Smooth muscle cell of the brain vasculature (primary cell): ENCODE results near the gene SYT6.

Experiments used
- DNase-seq: peaks from one replicate; pipeline ENCODE4 v3.0.0-alpha.2; 2012; ENCODE audit warnings: low read depth, low spot score

The SYT6 gene

DNA sequence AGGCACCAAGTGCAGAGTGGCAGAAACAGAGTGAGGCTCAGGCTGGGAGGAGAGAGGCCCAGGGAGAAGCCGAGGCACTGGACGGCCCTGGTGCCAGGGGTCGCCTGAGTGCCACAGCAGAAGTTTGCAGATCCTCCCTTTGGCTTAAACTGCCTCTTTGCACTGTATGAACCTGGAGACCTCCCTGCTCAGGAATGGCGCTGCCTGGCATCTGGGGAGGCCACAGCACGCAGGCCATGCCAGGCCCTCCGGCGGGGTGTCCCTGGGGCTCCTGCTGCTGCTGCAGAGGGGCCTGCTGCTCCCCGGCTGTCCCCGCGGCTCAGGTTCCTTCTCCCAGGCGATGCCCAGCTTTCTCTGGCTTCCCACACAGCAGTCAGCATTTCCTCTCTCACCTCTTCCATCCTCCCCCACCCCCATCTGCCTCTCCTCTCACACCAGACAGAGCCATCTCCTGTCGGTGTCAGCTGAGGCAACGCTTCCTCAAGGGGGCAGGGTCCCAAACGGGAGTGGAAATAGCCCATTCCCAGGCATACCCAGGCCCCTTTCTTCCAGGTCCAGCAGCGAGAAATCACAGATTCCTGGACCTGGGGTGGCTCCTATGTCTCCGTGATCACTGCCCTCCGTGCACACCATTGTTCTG, 35.2 kb downstream of the SYT6 start:
- DNase-seq = no peak

DNA sequence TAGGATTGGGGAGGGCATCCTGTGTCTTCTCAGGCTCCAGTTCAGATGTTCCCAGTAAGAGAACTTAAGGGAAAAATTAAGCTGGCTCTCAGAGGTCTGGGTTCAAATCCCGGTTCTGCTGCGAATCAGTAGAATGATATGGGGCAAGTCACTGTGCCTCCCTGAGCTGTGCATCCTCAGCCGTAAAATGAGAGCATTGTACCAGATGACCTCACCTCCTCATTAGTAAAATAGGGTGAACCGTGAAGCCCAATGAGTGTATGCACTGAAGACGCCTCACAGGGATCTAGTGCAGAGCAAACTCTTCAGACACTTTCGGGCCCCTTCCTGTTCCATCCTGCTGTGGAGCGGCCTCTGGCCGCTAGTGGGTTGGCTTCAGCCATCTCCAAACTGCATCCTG, 36.0 kb downstream of the SYT6 start:
- DNase-seq = no peak

GRCh38 chr1:114116086-114116485, 37.6 kb downstream of the SYT6 start:
- DNase-seq = no peak

DNA sequence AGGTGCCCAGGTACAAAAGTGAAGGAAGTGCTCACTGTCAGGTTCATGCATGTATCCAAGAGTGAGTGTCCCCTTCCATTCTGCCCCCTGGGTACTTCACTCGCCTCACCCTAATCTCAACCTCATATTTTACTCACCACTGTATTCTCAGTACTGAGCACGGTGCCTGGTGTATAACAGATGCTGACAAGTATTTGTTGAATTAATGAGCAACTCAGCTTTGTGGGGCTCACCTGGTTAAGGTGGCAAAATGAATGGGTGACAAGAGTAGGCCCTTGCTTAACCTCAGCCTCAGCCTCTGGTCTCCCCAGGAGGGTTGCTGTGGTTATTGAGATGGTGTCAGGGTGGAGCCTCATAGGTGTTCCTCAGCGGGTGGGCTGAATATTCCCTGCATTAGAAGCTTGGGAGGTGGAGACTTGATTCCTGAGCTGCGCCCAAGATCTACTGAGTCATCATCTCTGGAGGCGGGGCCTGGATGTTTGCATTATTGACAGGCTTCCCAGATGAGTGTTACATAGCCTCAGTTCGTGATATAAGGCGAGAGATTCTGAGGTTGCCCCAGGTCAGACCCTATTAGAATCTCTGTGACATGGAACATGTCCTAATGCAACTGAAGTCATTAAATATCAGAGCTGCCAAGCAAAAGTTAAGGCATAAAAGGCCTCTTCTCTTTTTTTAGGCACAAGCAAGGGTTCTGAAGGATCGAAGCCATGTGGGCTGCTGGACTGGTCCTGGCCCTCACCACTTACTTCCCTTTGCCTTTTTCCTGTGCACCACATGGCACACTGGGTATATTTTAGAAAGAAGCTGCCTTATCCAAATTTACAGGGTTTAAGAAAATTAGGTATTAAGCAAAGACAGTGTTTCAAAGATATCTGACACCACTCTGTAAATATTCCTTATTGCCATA, 39.2 kb downstream of the SYT6 start:
- no peak for DNase-seq

DNA sequence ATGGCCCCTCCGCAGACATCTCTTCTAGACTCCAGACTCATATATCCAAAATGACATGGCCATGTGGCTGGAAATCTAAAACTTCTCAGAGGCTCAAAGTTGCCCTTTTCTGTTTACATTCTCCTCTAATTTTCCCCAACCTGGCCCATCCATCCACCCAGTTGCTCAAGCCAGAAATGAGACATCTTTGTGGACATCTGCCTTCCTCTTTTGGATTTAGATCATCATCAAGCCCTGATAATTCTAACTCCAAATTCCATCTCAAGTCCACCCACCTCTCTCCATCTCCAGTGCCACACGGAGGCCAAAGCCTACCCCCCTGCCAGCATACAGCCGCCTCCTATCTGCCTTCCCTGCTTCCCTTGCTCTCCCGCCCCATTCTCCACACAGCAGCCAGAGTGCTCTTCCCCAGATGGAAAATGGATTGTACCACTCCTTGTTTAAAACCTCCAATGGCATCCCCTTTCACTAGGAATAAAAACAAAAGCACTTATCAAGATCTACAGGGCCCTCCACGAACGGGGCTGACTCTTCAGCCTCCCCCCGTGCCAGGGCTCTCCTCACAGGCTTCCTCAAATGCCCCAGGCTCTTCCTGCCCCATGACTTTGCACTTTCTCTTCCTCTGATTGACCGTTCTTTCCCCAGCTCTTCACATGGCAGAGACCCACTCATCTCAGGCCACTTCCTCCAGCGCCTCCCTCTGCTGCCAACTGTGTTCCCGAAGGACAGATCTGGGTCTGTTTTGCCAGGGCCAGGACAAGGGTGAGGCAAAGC, 40.1 kb downstream of the SYT6 start:
- DNase-seq = no peak

GRCh38 chr1:114112775-114113174, 40.9 kb downstream of the SYT6 start:
- DNase-seq = no peak

DNA sequence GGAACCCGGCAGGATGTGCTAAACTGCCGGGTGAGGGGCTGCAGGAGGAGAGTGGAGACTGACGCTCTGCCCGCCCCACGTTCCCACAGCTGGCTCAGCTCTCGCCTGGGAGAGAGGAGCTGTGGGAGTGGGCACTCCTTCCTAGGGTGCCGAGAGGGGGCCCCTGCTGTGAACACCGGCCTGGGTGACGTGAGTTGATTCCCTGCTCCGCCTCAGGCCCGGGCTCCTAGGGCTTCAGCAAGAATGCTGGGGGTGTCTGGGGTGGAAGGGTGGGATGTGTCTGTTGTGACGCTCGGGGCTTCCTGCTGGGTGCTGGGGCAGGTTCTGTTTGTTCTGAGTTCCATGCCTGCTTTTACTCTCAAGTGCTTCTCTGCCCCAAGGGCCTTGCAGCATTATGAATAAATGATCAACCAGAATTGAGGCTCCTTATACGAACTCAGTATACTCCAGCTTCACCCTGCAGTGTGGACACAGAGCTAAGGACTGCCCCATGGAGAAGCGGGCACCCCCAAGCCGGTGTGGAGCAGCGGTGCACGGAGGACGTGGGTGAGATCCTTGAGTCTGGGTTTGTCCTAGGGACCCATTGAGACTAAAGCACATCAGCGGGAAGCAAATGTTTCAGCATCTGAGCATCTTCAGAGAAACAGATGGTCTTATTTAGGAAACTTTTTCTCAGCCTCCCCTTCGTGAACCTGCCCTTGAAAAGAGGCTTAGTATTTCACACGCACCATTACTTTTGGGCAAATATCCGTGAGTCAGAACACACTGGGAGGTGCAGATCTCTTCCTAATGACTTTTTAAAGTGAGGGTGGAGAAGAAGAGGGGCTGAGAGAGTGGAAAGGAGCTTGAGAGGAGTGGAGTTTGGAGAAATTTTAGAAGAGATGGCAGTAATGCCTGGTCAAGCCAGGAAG, 41.7 kb downstream of the SYT6 start:
- no peak for DNase-seq

GRCh38 chr1:114109981-114110380, 43.7 kb downstream of the SYT6 start:
- DNase-seq = no peak

GRCh38 chr1:114108751-114109255, 44.9 kb downstream of the SYT6 start:
- DNase-seq = peak; percentile 36

- DNase-seq = no peak
These were observed 45.9 kb downstream of the SYT6 start for GRCh38 chr1:114107474-114108435.

DNA sequence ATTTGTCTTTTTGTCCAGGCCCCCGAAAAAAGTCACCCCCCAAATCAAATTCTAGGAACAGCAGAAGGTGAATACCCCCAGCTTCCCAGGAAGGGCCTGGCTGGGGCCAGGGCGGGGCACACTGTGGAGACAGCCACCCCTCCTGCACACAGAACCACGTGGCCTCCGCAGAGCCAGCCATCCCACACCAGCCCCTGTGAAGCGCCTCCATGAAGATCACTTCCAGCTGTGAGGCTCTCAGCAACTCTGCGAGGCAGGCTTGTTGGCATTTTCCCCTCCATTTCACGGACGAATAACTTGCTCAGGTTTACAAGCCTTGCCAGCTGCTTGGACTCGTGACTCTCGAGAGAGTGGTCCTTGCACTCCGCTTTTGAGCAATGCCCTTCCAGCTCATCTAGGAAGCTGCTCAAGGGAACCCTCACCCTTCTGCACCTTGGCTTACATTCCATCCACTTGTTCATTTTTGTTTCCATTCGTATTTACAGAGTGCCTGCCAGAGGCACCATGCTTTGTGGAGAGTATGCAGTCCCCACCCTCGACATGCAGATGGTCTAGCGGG, 48.2 kb downstream of the SYT6 start:
- DNase-seq = no peak

GRCh38 chr1:114104949-114105348, 48.7 kb downstream of the SYT6 start:
- no peak for DNase-seq

GRCh38 chr1:114103992-114104391, 49.7 kb downstream of the SYT6 start:
- DNase-seq = no peak

- DNase-seq = no peak
These were observed 51.5 kb downstream of the SYT6 start for GRCh38 chr1:114102136-114102535.

DNA sequence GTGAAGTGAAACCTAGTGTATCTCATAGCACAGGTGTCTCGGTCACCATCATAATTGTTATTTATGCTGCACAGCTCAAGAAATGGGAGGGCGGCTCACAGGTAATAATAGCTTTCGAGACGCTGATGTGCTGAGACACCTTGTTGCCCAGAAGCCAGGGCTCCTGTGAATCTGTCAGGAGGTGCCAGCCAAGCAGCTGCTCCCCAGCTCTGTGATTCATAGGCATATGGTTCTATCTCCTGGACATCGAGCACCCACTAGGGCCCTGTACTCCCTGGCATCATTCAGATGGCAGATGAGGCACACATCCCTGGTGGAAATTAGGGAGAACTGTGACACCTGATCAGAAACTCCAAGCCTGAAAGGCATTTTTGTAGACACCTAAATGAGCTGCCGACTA, 53.5 kb downstream of the SYT6 start:
- no peak for DNase-seq

DNA sequence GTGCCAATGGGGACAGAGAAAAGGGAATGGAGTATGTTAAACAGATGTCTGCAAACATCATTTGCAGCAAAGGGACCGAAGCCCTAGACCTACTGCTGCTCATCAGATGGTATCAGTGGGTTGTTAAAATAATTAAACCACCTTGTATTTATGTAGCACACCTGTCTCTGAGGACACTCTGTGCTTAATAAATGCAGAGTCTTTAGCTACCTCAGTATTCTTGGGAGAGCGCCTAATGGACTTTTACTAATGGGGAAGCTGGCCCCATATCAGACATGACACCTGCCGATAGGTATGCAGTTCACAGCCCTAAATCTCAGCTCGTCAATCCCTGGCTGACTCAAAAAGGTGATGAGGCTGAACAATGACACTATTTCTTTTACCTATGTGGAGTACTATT, 54.4 kb downstream of the SYT6 start:
- no peak for DNase-seq

DNA sequence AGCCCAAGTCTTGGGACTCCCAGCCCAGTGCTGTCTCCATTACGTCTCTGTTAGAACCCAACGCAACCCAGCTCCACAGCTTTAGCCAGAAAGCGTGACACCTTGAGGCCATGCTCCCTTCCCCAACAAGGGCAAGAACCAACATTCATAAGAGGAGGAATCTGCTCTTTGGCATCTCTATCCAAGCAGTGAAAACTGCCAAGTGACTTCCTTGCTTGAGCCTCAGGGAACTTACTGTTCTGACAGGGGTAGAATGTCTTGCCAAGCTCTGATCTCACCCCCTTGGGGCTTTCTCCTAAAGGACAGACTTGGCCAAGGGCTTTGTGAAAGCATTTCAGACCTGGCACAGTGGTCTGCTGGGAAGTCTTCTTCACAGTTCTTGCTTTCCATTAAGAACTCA, 56.6 kb downstream of the SYT6 start:
- no peak for DNase-seq

GRCh38 chr1:114094675-114095074, 59.0 kb downstream of the SYT6 start:
- DNase-seq = no peak

DNA sequence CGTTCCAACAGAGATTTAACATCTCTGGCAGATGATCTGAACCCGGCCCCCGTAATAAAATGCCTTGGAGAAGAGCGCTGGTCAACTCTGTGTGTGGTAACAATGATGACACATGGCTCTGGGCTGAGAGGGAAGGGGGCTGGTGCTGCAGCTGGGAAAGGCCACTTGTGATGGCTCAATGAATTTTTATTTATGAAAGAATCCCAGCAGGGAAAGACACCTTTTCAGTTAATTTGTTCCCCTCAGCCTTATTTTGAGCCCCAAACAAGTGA, 59.4 kb downstream of the SYT6 start:
- no peak for DNase-seq
